Measurements from ENCODE around the gene YEATS2. TPM values are rescaled to one million over a fixed set of nuclear protein-coding genes. Genes with fewer than 3 reads are reported as not detected.

YEATS2 gene
- total and polyA plus RNA-seq, 3 experiments from 2014 or later, result 5.7 to 31.6 (median 30.5) TPM

DNA sequence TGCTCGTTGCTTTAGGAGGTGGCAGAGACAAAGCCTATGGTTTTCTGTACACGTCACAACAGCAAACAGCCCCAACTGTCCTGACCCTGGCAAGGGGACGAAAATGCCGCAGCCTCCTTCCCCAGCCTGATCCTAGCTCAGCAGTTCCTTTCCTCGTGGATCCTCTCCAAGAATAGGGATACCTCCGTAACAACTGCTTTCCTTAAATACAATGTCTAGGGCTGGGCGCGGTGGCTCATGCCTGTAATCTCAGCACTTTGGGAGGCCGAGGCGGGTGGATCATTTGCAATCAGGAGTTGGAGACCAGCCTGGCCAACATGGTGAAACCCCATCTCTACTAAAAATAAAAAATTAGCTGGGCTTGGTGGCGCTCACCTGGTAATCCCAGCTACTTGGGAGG is 110.8 kb downstream of the YEATS2 start:
- Histone ChIP-seq H3K36me3 (ENCODE audit: insufficient read depth, low read length) (peaks cover 27% of the 10 kb centered on the region), H3K9me3 (ENCODE audit: low read length) (no peaks in the 10 kb centered on the region), H3K4me1 (ENCODE audit: insufficient read depth, low read length) (no peaks in the 10 kb centered on the region), H3K27ac (ENCODE audit: low read depth, low read length) (no peak overlapping the region), H3K27me3 (ENCODE audit: insufficient read depth, low read length, poor library complexity, severe bottlenecking) (no peaks in the 10 kb centered on the region), H3K4me3 (ENCODE audit: low read length) (no peak overlapping the region)
- no peaks in the 10 kb centered on the region for H3K9me3 Mint-ChIP-seq
- DNase-seq, result no peak
- ChIA-PET POLR2A (no interaction called here), CTCF (no interaction called here)
- H3K4me1 Mint-ChIP-seq, result no peaks in the 10 kb centered on the region
- no peak overlapping the region for H3K27ac Mint-ChIP-seq
- H3K4me3 Mint-ChIP-seq, result no peak overlapping the region
- H3K27me3 Mint-ChIP-seq, result peaks cover 0 to 1% of the 10 kb centered on the region in 2 donors
- peaks cover 5 to 80% (median 34%) of the 10 kb centered on the region in 3 donors for H3K36me3 Mint-ChIP-seq

DNA sequence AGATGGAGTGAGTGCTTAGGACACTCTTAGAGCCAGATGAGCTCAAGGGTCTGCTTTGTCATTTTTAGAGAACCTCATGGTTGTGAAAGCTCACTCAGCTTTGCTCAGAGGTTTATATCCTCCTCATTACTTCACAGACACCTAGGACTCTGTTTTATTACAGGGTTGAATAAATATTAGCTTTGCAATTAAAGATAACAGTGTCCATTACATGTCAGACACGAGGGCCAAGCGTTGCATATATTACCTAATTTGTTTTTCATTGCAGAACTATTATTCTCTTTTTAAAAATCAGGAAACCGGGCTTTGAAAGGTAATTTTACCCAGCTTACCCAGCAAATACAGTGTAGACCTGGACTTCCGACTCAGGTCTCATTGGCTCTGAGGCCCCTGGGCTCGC is 111.7 kb downstream of the YEATS2 start:
- Histone ChIP-seq H3K9me3 (ENCODE audit: low read length) (no peaks in the 10 kb centered on the region), H3K36me3 (ENCODE audit: insufficient read depth, low read length) (peaks cover 24% of the 10 kb centered on the region), H3K4me3 (ENCODE audit: low read length) (no peak overlapping the region), H3K27me3 (ENCODE audit: insufficient read depth, low read length, poor library complexity, severe bottlenecking) (no peaks in the 10 kb centered on the region), H3K4me1 (ENCODE audit: insufficient read depth, low read length) (no peaks in the 10 kb centered on the region), H3K27ac (ENCODE audit: low read depth, low read length) (no peak overlapping the region)
- no peak overlapping the region for H3K4me3 Mint-ChIP-seq
- POLR2A ChIA-PET, result no interaction called here
- DNase-seq, result no peak
- H3K27me3 Mint-ChIP-seq, result peaks cover 0 to 1% of the 10 kb centered on the region in 2 donors
- peaks cover under 1 to 2% (median 1%) of the 10 kb centered on the region in 3 donors for H3K4me1 Mint-ChIP-seq
- no peaks in the 10 kb centered on the region for H3K9me3 Mint-ChIP-seq
- peak overlapping the region in 2 of 8 donors; percentile 17 to 52 for H3K27ac Mint-ChIP-seq
- peaks cover 5 to 71% (median 28%) of the 10 kb centered on the region in 3 donors for H3K36me3 Mint-ChIP-seq
- CTCF ChIA-PET, result no interaction called here

DNA sequence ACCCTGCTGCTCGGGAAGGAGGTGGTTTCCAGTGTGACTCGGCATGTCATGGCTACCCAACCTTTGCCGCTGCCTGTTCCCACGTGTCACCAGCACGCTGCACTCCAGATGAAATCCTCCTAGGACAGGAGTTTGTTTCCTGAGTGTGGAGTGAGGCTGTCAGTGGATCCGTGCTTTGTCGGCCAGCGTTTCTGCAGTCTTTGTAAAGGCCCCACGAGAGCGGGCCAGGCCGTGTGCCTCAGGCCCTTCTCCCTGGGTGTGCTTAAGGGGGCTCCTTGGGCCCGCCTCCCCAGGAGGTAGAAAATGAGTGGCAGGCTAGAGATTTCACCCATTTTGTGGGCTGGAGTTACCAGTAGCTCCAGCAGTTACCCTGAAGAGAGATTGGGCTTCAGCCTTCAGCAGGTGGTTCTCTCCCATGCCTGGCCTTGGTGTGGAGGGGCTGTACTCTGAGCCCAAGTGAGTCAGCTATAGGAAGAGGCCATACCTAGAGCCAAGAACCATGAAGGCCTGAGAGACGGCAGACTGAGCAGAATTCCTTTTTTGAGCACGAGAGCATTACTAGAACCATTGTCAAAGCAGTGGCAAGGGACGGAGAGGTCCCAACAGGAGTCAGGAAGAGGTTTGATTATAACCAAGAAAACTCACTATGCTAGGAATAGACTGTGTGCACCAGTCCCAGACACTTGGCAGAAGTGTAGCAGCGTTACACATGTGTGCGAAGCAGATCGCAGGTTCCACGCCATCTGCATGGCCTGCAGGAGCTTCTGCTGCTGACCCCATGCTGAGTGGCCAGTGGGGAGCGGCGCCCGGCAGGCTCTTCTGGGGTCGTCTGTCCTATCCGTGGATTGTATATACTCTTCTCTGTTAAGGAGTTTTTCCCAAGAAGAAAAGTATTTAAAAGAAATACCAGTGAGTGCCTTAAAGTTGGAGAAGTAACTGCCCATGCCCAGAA is 113.3 kb downstream of the YEATS2 start:
- Histone ChIP-seq H3K36me3 (ENCODE audit: insufficient read depth, low read length) (peaks cover 20% of the 10 kb centered on the region), H3K27ac (ENCODE audit: low read depth, low read length) (no peak overlapping the region), H3K27me3 (ENCODE audit: insufficient read depth, low read length, poor library complexity, severe bottlenecking) (no peaks in the 10 kb centered on the region), H3K4me1 (ENCODE audit: insufficient read depth, low read length) (peaks cover 5% of the 10 kb centered on the region), H3K4me3 (ENCODE audit: low read length) (no peak overlapping the region), H3K9me3 (ENCODE audit: low read length) (no peaks in the 10 kb centered on the region)
- POLR2A ChIA-PET, result no interaction called here
- CTCF ChIA-PET, result no interaction called here
- no peak for DNase-seq
- Mint-ChIP-seq H3K4me3 (no peak overlapping the region), H3K27me3 (peaks cover 0 to 1% of the 10 kb centered on the region in 2 donors), H3K36me3 (peaks cover 5 to 62% (median 27%) of the 10 kb centered on the region in 3 donors), H3K4me1 (peaks cover 12 to 16% (median 15%) of the 10 kb centered on the region in 3 donors), H3K27ac (peak overlapping the region in 4 of 8 donors; percentile 32 to 91 (median 45)), H3K9me3 (no peaks in the 10 kb centered on the region)

DNA sequence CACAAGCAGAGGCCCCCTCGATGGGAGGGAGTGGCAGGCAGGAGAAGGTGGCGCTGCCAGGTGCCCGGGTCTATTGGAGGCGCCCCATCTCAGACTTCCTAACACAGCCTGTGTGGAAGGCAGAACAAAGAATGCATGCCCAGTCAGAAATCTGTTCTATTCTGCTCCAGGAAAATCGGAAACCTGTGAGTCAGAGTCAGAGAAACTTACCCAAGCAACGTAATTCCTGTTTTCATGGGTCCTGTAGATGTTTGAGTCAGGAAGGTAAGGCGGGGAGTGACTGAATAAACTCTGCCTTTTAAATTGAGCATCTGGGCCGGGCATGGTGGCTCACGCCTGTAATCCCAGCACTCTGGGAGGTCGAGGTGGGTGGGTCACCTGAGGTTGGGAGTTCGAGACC is 114.0 kb downstream of the YEATS2 start:
- Mint-ChIP-seq H3K27me3 (peaks cover 0 to 1% of the 10 kb centered on the region in 2 donors), H3K27ac (peak overlapping the region in 3 of 8 donors; percentile 32 to 91 (median 51)), H3K4me1 (peaks cover 17 to 23% (median 22%) of the 10 kb centered on the region in 3 donors), H3K36me3 (peaks cover 5 to 62% (median 28%) of the 10 kb centered on the region in 3 donors), H3K4me3 (no peak overlapping the region), H3K9me3 (no peaks in the 10 kb centered on the region)
- no peaks in the 10 kb centered on the region for H3K9me3 ChIP-seq (ENCODE audit: low read length)
- H3K4me3 ChIP-seq (ENCODE audit: low read length), result no peak overlapping the region
- ChIA-PET CTCF (no interaction called here), POLR2A (no interaction called here)
- H3K4me1 ChIP-seq (ENCODE audit: insufficient read depth, low read length), result peaks cover 12% of the 10 kb centered on the region
- H3K27ac ChIP-seq (ENCODE audit: low read depth, low read length), result no peak overlapping the region
- no peaks in the 10 kb centered on the region for H3K27me3 ChIP-seq (ENCODE audit: insufficient read depth, low read length, poor library complexity, severe bottlenecking)
- peaks cover 13% of the 10 kb centered on the region for H3K36me3 ChIP-seq (ENCODE audit: insufficient read depth, low read length)
- DNase-seq, result no peak

DNA sequence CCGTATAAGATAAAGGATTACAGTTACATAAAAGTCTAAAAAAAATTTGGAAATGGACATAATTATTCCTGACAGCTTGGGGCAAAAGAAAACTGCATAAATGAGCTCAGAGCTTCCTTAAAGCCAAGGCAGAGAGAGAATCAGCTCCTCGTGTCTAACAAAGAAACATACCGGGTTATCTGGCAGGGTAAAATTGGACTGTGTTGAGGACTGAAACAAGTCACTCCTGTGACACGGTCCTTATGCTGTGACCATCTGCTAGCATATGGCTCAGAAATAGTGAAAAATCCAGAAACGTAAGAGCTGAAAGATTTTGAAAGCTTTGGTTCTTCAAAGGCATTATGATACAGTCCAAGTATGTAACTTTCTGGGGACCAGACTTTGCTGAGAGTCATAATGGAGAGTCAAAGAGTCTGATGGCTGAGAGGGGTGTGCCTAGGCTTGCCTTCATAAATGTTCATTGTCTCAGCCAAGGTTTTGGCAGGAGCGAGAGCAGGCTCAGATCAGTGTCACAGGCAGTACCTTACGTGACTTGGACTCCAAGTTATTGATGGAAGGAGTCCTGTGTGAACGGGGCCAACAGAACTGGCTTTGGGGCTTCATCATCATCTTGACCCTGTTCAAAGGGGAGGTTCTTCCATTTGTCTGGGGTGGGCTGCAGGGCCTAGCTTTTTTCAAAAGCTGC is 115.3 kb downstream of the YEATS2 start:
- ChIA-PET CTCF (no interaction called here), POLR2A (no interaction called here)
- H3K4me3 ChIP-seq (ENCODE audit: low read length), result no peak overlapping the region
- DNase-seq, result no peak
- Mint-ChIP-seq H3K36me3 (peaks cover 0 to 54% (median 18%) of the 10 kb centered on the region in 3 donors), H3K27me3 (peaks cover 0 to 1% of the 10 kb centered on the region in 2 donors), H3K27ac (peak overlapping the region; percentile 11 to 91 (median 58)), H3K9me3 (no peaks in the 10 kb centered on the region), H3K4me1 (peaks cover 19 to 28% (median 24%) of the 10 kb centered on the region in 3 donors), H3K4me3 (no peak overlapping the region)
- H3K36me3 ChIP-seq (ENCODE audit: insufficient read depth, low read length), result peaks cover under 1% of the 10 kb centered on the region
- no peaks in the 10 kb centered on the region for H3K27me3 ChIP-seq (ENCODE audit: insufficient read depth, low read length, poor library complexity, severe bottlenecking)
- no peaks in the 10 kb centered on the region for H3K9me3 ChIP-seq (ENCODE audit: low read length)
- peaks cover 13% of the 10 kb centered on the region for H3K4me1 ChIP-seq (ENCODE audit: insufficient read depth, low read length)
- H3K27ac ChIP-seq (ENCODE audit: low read depth, low read length), result no peak overlapping the region

DNA sequence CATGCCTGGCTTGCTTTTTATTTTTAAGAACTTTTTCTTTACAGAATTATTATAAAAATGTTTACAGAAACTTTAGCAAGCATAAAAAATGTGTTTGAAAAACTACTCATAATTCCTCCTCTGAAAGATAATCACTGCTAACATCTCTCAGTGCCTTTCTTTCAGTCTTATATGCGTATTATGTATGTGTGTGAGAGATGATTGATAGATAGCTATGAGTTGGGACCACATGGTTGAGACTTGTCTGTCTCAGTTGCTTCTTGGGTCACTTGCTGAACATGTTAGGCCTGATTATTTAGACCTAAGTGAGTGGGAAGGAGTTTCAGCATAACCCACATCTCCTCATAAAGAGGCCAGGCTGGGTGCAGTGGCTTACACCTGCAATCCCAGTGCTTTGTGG is 116.6 kb downstream of the YEATS2 start:
- peak overlapping the region; percentile 23 to 96 (median 83) for H3K27ac Mint-ChIP-seq
- ChIA-PET POLR2A (no interaction called here), CTCF (interaction anchor here (2.2 kb wide), 1 partner anchor 10 kb away, joined by 8 read pairs; no protein-coding TSS in a partner anchor)
- no peak overlapping the region for H3K27ac ChIP-seq (ENCODE audit: low read depth, low read length)
- H3K27me3 Mint-ChIP-seq, result no peaks in the 10 kb centered on the region
- no peaks in the 10 kb centered on the region for H3K9me3 Mint-ChIP-seq
- no peak overlapping the region for H3K4me3 ChIP-seq (ENCODE audit: low read length)
- peaks cover 13% of the 10 kb centered on the region for H3K4me1 ChIP-seq (ENCODE audit: insufficient read depth, low read length)
- no peaks in the 10 kb centered on the region for H3K27me3 ChIP-seq (ENCODE audit: insufficient read depth, low read length, poor library complexity, severe bottlenecking)
- H3K36me3 ChIP-seq (ENCODE audit: insufficient read depth, low read length), result no peaks in the 10 kb centered on the region
- H3K36me3 Mint-ChIP-seq, result peaks cover 0 to 42% (median 13%) of the 10 kb centered on the region in 3 donors
- H3K9me3 ChIP-seq (ENCODE audit: low read length), result no peaks in the 10 kb centered on the region
- H3K4me1 Mint-ChIP-seq, result peaks cover 19 to 28% (median 24%) of the 10 kb centered on the region in 3 donors
- DNase-seq, result no peak
- peak overlapping the region in 3 of 7 donors; percentile 3 to 24 (median 20) for H3K4me3 Mint-ChIP-seq

DNA sequence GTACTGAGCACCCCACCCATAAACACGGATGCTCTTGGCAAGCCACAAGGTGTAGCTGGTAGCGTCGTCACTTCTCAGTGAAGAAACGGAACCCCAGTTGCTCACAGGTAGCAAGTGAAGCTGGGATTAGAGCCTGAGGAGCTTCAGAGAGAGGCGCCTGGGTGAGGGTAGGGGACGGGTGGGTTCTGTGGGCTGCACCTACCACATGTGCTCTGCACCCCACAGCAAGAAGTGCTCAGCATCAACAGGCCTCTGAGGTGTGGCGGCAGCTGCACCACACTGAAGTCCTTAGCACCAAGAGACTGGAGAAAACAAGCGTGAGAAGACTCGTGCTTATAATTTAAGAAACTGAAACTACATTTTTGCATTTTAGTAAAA is 118.0 kb downstream of the YEATS2 start:
- H3K27me3 Mint-ChIP-seq, result no peaks in the 10 kb centered on the region
- H3K4me3 Mint-ChIP-seq, result peak overlapping the region; percentile 44 to 81 (median 75)
- CTCF ChIA-PET, result interaction anchor here (1.1 to 2.2 kb wide), 6 partner anchors 9 to 80 kb away, joined by 3 to 13 read pairs (median 4); partner anchors contain the start of gene PARL
- Histone ChIP-seq H3K27ac (ENCODE audit: low read depth, low read length) (peak overlapping the region; percentile 51), H3K4me3 (ENCODE audit: low read length) (peak overlapping the region; percentile 15), H3K9me3 (ENCODE audit: low read length) (no peaks in the 10 kb centered on the region), H3K36me3 (ENCODE audit: insufficient read depth, low read length) (no peaks in the 10 kb centered on the region), H3K4me1 (ENCODE audit: insufficient read depth, low read length) (peaks cover 13% of the 10 kb centered on the region), H3K27me3 (ENCODE audit: insufficient read depth, low read length, poor library complexity, severe bottlenecking) (no peaks in the 10 kb centered on the region)
- POLR2A ChIA-PET, result interaction anchor here (0.5 to 1.6 kb wide), 3 partner anchors 10 to 26 kb away, joined by 3 to 10 read pairs (median 10); partner anchors contain the start of gene MAP6D1
- DNase-seq, result peak in 2 of 5 donors; percentile 22 to 61
- peaks cover 0 to 33% (median 9%) of the 10 kb centered on the region in 3 donors for H3K36me3 Mint-ChIP-seq
- peak overlapping the region; percentile 77 to 96 (median 90) for H3K27ac Mint-ChIP-seq
- H3K4me1 Mint-ChIP-seq, result peaks cover 19 to 28% (median 24%) of the 10 kb centered on the region in 3 donors
- no peaks in the 10 kb centered on the region for H3K9me3 Mint-ChIP-seq

Measured in CD8-positive, alpha-beta memory T cell (primary cell).